Left hindlimb (tissue), 1 donor: ENCODE data around the gene PYROXD2.
A peak's percentile ranks its signal among the peaks of the same experiment; 100 is the strongest.
"Not testable (repeated sequence)": the region's sequence is repeated elsewhere in the genome, so short reads cannot be mapped to it uniquely, and the experiment has no call there.

Experiments used
- DNase-seq: peaks from one replicate; pipeline ENCODE4 v3.0.0-alpha.2; 2018

PYROXD2 gene

GRCh38 chr10:98389398-98389797 is 25.6 kb downstream of the PYROXD2 start:
- DNase-seq: no peak

- no peak for DNase-seq
These were observed 26.8 kb downstream of the PYROXD2 start for GRCh38 chr10:98388101-98388655.

GRCh38 chr10:98384531-98385133 is 30.4 kb downstream of the PYROXD2 start:
- no peak for DNase-seq

- DNase-seq: no peak
These were observed 31.1 kb downstream of the PYROXD2 start for GRCh38 chr10:98383869-98384268.

- DNase-seq: not testable (repeated sequence)
These were observed 31.8 kb downstream of the PYROXD2 start for GRCh38 chr10:98383134-98383667.

- no peak for DNase-seq
These were observed 32.3 kb downstream of the PYROXD2 start for GRCh38 chr10:98382691-98383101.

GRCh38 chr10:98380493-98381339 is 34.3 kb downstream of the PYROXD2 start:
- DNase-seq: no peak

- DNase-seq: no peak
These were observed 36.3 kb downstream of the PYROXD2 start for GRCh38 chr10:98378722-98379121.

- DNase-seq: no peak
These were observed 37.4 kb downstream of the PYROXD2 start for GRCh38 chr10:98377536-98377935.

- no peak for DNase-seq
These were observed 38.0 kb downstream of the PYROXD2 start for GRCh38 chr10:98377001-98377400.

GRCh38 chr10:98376485-98376884 is 38.5 kb downstream of the PYROXD2 start:
- DNase-seq: no peak

GRCh38 chr10:98374217-98374985 is 40.6 kb downstream of the PYROXD2 start:
- no peak for DNase-seq

GRCh38 chr10:98373260-98374040 is 41.5 kb downstream of the PYROXD2 start:
- no peak for DNase-seq

- no peak for DNase-seq
These were observed 43.9 kb downstream of the PYROXD2 start for GRCh38 chr10:98370831-98371820.

- no peak for DNase-seq
These were observed 45.2 kb downstream of the PYROXD2 start for GRCh38 chr10:98369801-98370200.

GRCh38 chr10:98368644-98369043 is 46.3 kb downstream of the PYROXD2 start:
- DNase-seq: no peak

GRCh38 chr10:98367604-98368451 is 47.2 kb downstream of the PYROXD2 start:
- peak; percentile 52 for DNase-seq

GRCh38 chr10:98366062-98366530 is 48.9 kb downstream of the PYROXD2 start:
- DNase-seq: no peak

- DNase-seq: no peak
These were observed 49.4 kb downstream of the PYROXD2 start for GRCh38 chr10:98365406-98366061.
